GM12865 (cell line): ENCODE data around the gene HSPB2.
A peak's percentile ranks its signal among the peaks of the same experiment; 100 is the strongest.

ENCODE experiments used
- DNase-seq: peaks from one replicate; pipeline ENCODE4 v3.0.0; 2010; ENCODE audit warnings: low read depth
- H3K4me3 ChIP-seq: 2 replicates; pipeline ENCODE4 v1.5.1; 2011; ENCODE audit warnings: mild to moderate bottlenecking, low read depth, low read length, control low read depth
- CTCF ChIP-seq: IDR thresholded peaks from 2 replicates; pipeline ENCODE4 v1.5.1; 2011; ENCODE audit warnings: low read length, control low read depth, low read depth, inconsistent platforms; ENCODE audit not compliant: insufficient read depth; ENCODE audit errors: missing control alignments

The HSPB2 gene

GRCh38 chr11:111937844-111938243 is 25.3 kb downstream of the HSPB2 start:
- DNase-seq, result no peak
- no peak for TF ChIP-seq CTCF
- no peak overlapping the region; the same call in 1 of the 2 replicates for H3K4me3 ChIP-seq

DNA sequence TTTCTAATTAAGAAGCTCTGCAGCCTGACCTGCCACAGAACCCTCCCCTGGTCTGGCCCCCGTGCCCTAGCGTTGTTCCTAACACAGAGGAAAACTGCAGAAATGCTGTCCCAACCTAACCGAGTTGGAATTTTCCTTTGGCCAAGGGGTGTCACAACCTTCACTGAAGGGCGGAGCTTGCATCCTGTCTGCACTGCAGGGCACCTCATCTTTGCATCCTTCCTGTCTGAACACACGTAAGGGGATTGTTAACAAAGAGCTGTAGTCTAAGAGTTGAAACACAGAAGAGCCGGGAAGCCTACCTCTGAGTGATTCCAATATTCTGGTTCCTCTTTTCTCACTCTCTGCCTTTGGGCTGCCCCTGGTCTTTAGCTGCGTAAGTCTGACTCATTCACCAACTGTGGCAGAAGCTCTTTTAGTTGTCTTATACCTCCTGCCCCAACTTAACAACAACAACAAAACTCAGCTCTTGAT is 26.2 kb downstream of the HSPB2 start:
- peak; percentile 83 for DNase-seq
- H3K4me3 ChIP-seq, result no peak overlapping the region
- TF ChIP-seq CTCF, result no peak

GRCh38 chr11:111939836-111940604 is 27.5 kb downstream of the HSPB2 start:
- no peak for TF ChIP-seq CTCF
- no peak overlapping the region for H3K4me3 ChIP-seq
- DNase-seq, result no peak

DNA sequence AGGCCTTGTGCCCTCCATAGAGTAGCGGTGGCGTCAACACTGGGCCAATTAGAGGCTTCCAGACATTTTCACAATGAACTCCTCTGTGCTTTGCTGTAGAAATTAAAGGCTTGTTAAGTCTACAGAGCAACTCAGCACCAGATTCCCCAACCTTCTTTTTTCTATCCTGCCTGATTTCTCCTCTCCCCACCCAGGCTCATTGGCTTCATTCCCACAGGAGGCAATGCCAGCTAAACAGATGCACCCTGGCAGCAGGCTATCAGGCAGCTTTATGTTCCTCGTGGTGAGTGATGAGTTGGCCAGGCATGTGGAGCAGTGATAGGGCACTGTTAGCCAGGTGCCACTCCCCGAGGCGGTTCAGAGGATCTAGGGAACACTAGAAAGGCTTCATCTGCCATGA is 29.4 kb downstream of the HSPB2 start:
- TF ChIP-seq CTCF, result no peak
- H3K4me3 ChIP-seq, result no peak overlapping the region
- DNase-seq, result no peak

DNA sequence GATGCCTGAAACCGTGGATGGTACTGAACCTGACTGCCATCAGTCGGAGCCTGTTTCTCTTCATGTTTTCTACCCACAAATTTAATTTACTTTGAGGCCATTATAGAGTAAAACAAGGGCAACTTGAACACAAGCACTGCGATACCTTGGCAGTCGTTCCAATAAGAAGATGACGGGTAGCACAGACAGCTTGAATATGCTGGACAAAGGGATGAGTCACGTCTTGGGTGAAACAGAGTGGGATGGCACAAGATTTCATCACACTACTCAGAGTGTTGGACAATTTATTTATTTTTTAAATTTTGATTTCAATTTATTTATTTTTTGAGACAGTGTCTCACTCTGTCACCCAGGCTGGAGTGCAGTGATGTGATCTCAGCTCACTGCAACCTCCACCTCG is 30.3 kb downstream of the HSPB2 start:
- no peak for DNase-seq
- H3K4me3 ChIP-seq, result no peak overlapping the region
- TF ChIP-seq CTCF, result no peak

DNA sequence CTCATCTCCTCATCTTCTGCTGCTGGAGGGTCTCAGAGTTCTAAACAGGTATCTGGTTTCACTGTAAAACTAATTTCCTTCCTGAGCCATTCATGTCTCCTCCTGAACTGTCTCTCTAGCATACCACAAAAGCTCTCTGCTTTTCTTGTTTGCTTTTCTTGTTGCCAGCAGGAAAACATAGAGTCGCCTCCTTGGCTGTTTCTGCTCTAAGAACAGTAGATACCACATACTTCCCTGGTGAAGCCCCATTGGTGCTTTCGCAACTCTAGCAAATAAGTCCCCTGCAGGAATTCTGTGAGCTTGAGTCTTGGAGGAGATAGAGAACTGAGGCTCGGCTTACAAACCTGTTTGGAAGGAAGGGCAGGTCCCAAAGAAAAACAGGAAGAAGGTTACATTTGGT is 31.6 kb downstream of the HSPB2 start:
- no peak for DNase-seq
- no peak overlapping the region for H3K4me3 ChIP-seq
- no peak for TF ChIP-seq CTCF

DNA sequence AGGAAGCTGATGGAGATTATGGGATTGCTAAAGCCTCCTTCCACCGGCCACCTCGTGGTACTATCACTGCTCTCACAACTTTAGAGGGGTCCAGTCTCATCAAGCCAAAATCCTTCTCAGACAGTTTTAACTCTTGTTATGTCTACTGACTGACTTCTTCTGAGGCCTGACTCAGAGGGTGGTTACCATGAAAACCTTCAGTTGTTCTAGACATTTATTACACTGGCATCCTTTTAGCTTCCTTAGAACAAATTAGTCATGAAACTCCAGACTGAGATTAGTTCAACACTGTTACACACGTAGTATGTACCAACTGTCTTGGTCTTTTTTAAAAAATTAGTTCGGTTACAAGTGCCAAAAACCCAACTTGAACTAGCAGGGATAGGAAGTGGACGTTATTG is 32.1 kb downstream of the HSPB2 start:
- DNase-seq, result no peak
- H3K4me3 ChIP-seq, result no peak overlapping the region
- TF ChIP-seq CTCF, result no peak
